ENCODE measurements around the gene FOXD4L3. TPM values are rescaled to one million over a fixed set of nuclear protein-coding genes. Genes with fewer than 3 reads are reported as not detected.
"Not testable (repeated sequence)": the region's sequence is repeated elsewhere in the genome, so short reads cannot be mapped to it uniquely, and the experiment has no call there.

The FOXD4L3 gene
- total RNA-seq, 4 donors from 2014 or later: not detected

DNA sequence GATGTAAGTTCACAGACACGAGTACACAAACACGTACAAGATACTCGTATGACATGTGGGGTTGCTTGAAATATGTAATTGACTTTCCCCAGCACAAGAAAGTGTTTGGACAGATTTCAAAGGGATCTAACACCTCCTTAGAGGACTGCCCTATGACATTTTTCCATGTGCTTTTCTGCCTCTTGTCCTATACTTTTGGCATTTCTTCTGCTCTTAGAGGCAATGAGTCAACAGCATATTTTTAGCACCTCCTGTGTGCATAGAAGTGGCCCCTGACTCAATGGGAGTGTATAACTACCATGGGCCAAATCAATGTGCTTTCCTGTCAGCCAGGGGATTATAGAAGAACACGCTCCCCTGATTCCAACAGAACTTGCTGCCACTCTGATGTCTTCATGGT, 49.0 kb downstream of the FOXD4L3 start:
- not testable (repeated sequence) for H3K36me3 ChIP-seq, H3K4me1 ChIP-seq, ATAC-seq, H3K9me3 ChIP-seq, H3K4me3 ChIP-seq, H3K27me3 ChIP-seq
- 55 to 57% methylated on average over 4 of the region's 4 CpGs for WGBS, 2 donors (ENCODE audit: low coverage in 1 of 2)
- H3K27ac ChIP-seq: peak overlapping the region in 1 of 4 donors; percentile 26
- peak; percentile 39 for TF ChIP-seq POLR2AphosphoS5 (IDR thresholded peaks at IDR 0.05)

Other genes starting within 250 kb of the FOXD4L3 start
- 10 to 100 TPM; 11.5 to 24.5 (median 15.0) TPM for gene ZNG1C, start 60.9 kb upstream of the FOXD4L3 start, total RNA-seq
- 100 to 1,000 TPM; 502 to 719 (median 699) TPM for gene PGM5, start 53.7 kb downstream of the FOXD4L3 start, total RNA-seq
- under 1 TPM in 1 of 4 donors, not detected in 3; 0.67 TPM for gene TMEM252, start 238.0 kb downstream of the FOXD4L3 start, total RNA-seq